ENCODE results near the gene TBX1. TPM values are rescaled to one million over a fixed set of nuclear protein-coding genes. Genes with fewer than 3 reads are reported as not detected.

TBX1 gene
- total RNA-seq, 4 donors from 2014 or later = 1.6 to 7.0 (median 4.8) TPM

- H3K4me1 ChIP-seq = no peaks in the 10 kb centered on the region
- H3K9me3 ChIP-seq = no peaks in the 10 kb centered on the region
- peaks cover 3% of the 10 kb centered on the region for H3K27me3 ChIP-seq
- no peak overlapping the region for H3K27ac ChIP-seq
- H3K4me3 ChIP-seq = no peak overlapping the region
- TF ChIP-seq POLR2A (IDR thresholded peaks at IDR 0.05) (no peak), CTCF (IDR thresholded peaks at IDR 0.05) (no peak), POLR2AphosphoS5 (IDR thresholded peaks at IDR 0.05) (no peak), EP300 (IDR thresholded peaks at IDR 0.05) (no peak)
- WGBS = 62% methylated on average over 6 of the region's 16 CpGs
- H3K36me3 ChIP-seq = no peaks in the 10 kb centered on the region
- no peak for DNase-seq (ENCODE audit: low spot score in 2 of 2)
These were observed 21.1 kb upstream of the TBX1 start for GRCh38 chr22:19739448-19739895.

DNA sequence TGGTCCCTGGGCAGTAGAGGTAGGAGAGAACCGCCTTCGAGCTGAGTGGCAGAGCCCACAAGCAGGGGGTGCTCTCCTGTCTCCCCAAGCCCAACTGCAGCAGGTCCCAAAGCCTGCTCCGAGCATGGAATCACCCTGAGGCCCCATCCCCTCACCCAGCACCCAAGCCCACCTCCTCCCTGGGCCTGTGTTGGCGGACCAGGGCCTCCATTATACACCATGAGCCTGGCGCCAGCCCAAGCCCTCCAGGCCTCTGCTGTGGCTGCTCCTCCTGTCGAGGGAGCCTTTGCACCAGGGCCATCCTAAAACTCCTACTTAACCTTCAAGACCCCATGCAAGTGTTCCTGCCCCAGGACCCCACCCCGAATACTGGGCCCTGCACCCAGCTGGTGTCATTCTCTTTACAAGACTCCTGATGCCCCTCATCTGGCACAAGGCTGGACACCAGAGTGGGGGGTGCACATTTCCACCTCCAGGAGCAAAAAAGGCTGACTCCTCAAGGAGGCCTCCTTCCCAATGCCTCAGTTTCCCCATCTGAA lies 20.6 kb upstream of the TBX1 start:
- H3K4me3 ChIP-seq = no peak overlapping the region
- no peak overlapping the region for H3K27ac ChIP-seq
- TF ChIP-seq POLR2A (IDR thresholded peaks at IDR 0.05) = no peak
- no peak for TF ChIP-seq POLR2AphosphoS5 (IDR thresholded peaks at IDR 0.05)
- no peak for TF ChIP-seq EP300 (IDR thresholded peaks at IDR 0.05)
- TF ChIP-seq CTCF (IDR thresholded peaks at IDR 0.05) = no peak
- 87% methylated on average over 4 of the region's 7 CpGs for WGBS
- no peaks in the 10 kb centered on the region for H3K9me3 ChIP-seq
- no peaks in the 10 kb centered on the region for H3K36me3 ChIP-seq
- H3K4me1 ChIP-seq = no peaks in the 10 kb centered on the region
- H3K27me3 ChIP-seq = peaks cover 3% of the 10 kb centered on the region
- no peak for DNase-seq (ENCODE audit: low spot score in 2 of 2)

DNA sequence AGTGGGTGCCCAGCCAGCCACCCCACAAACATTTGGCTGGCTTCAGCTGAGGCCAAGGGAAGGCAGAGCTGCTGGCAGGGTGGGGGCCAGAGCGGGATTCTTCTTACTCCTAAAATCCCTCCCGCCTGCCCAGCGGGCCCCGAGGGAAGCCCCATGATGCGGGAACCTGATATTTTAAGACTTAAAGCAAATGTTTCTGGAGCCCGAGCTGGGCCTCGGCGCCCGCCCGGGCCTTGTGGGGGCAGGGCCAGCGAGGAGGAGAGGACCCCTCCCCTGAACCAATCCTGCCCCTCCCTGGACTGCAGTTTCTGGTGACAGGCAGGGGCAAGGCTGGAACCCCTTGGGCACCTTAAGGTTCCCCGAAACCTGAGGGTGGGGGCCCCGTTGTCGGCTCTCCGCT lies 20.0 kb upstream of the TBX1 start:
- H3K36me3 ChIP-seq = no peaks in the 10 kb centered on the region
- TF ChIP-seq CTCF (IDR thresholded peaks at IDR 0.05) (no peak), EP300 (IDR thresholded peaks at IDR 0.05) (no peak), POLR2A (IDR thresholded peaks at IDR 0.05) (no peak), POLR2AphosphoS5 (IDR thresholded peaks at IDR 0.05) (no peak)
- H3K27me3 ChIP-seq = peaks cover 3% of the 10 kb centered on the region
- no peak overlapping the region for H3K4me3 ChIP-seq
- WGBS = 70% methylated on average over 8 of the region's 15 CpGs
- DNase-seq (ENCODE audit: low spot score in 2 of 2) = no peak
- H3K4me1 ChIP-seq = no peaks in the 10 kb centered on the region
- no peaks in the 10 kb centered on the region for H3K9me3 ChIP-seq
- no peak overlapping the region for H3K27ac ChIP-seq

- H3K9me3 ChIP-seq = no peaks in the 10 kb centered on the region
- 91% methylated on average over 6 of the region's 7 CpGs for WGBS
These were observed 19.5 kb upstream of the TBX1 start for GRCh38 chr22:19741053-19741452.

More at GRCh38 chr22:19741053-19741452, 19.5 kb upstream of the TBX1 start:
- Histone ChIP-seq H3K4me1 (no peaks in the 10 kb centered on the region), H3K4me3 (no peak overlapping the region), H3K27ac (no peak overlapping the region), H3K36me3 (no peaks in the 10 kb centered on the region), H3K27me3 (peaks cover 3% of the 10 kb centered on the region)
- TF ChIP-seq EP300 (IDR thresholded peaks at IDR 0.05) (no peak), CTCF (IDR thresholded peaks at IDR 0.05) (no peak), POLR2A (IDR thresholded peaks at IDR 0.05) (no peak), POLR2AphosphoS5 (IDR thresholded peaks at IDR 0.05) (no peak)
- no peak for DNase-seq (ENCODE audit: low spot score in 2 of 2)
